MM.1S (cell line): ENCODE data around the gene GATC.

ENCODE experiments used
- EZH2 ChIP-seq: fragments of 300-600 bp; sonication (generic); optimal IDR thresholded peaks from 2 replicates; pipeline ENCODE3; 2017; ENCODE audit warnings: low read depth, mild to moderate bottlenecking, antibody characterized with exemption, low read length, mixed read lengths
- EZH2phosphoT487 ChIP-seq: fragments of 300-600 bp; sonication (generic); IDR thresholded peaks from 2 replicates; pipeline ENCODE4 v1.6.1; 2018; ENCODE audit warnings: antibody characterized with exemption, low read length
- TF ChIP-seq, protein P1 (sequence below): fragments of 300-600 bp; sonication (generic); IDR thresholded peaks from 2 replicates; pipeline ENCODE4 v1.5.1; 2016; ENCODE audit warnings: antibody characterized with exemption, low read length, mixed read lengths

DNA sequence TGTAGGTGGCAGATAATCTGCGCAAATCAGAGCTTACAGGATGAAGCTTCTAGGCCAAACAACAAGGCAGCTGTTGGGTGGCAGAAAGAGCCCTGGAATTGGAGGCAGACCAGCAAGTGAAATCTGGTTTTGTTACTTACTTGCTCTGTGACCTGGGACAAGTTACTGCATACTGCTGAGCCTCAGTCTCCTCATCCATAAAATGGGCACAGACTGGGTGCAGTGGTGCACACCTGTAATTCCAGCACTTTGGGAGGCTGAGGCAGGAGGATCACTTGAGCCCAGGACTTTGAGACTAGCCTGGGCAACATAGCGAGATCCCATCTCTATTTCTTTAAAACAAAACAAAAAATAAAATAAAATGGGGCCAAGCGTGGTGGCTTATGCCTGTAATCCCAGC, 39.7 kb upstream of the GATC start:
- TF ChIP-seq, protein P1, sequence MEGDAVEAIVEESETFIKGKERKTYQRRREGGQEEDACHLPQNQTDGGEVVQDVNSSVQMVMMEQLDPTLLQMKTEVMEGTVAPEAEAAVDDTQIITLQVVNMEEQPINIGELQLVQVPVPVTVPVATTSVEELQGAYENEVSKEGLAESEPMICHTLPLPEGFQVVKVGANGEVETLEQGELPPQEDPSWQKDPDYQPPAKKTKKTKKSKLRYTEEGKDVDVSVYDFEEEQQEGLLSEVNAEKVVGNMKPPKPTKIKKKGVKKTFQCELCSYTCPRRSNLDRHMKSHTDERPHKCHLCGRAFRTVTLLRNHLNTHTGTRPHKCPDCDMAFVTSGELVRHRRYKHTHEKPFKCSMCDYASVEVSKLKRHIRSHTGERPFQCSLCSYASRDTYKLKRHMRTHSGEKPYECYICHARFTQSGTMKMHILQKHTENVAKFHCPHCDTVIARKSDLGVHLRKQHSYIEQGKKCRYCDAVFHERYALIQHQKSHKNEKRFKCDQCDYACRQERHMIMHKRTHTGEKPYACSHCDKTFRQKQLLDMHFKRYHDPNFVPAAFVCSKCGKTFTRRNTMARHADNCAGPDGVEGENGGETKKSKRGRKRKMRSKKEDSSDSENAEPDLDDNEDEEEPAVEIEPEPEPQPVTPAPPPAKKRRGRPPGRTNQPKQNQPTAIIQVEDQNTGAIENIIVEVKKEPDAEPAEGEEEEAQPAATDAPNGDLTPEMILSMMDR = no peak
- TF ChIP-seq EZH2 (no peak), EZH2phosphoT487 (no peak)
